Lung (tissue), 12 donors: Measurements from ENCODE around the gene SIDT2. TPM values are rescaled to one million over a fixed set of nuclear protein-coding genes. Genes with fewer than 3 reads are reported as not detected.
A peak's percentile ranks its signal among the peaks of the same experiment; 100 is the strongest.
"Not testable (repeated sequence)": the region's sequence is repeated elsewhere in the genome, so short reads cannot be mapped to it uniquely, and the experiment has no call there.

Source experiments
- ATAC-seq: fragments of 200-7000 bp; cut with Tn5 transposase; one replicate; pipeline ENCODE4 v1.9.1; 2020; ENCODE audit warnings: moderate number of reproducible peaks; ENCODE audit not compliant: insufficient read depth, low FRiP score
- DNase-seq, 3 donors: peaks; one replicate each; pipeline ENCODE4 v3.0.0-alpha.2; 2013 to 2017
- H3K27ac ChIP-seq, 2 donors: one replicate each; pipeline ENCODE4 v1.5.1; 2013; ENCODE audit warnings: mild to moderate bottlenecking in 2 of 2, moderate library complexity in 2 of 2, control low read depth in 1 of 2, inconsistent platforms in 1 of 2, low read depth in 1 of 2, low read length in 1 of 2
- H3K27me3 ChIP-seq, 3 donors: one replicate each; pipeline ENCODE4 v1.5.1; 2013; ENCODE audit warnings: low read length in 2 of 3; ENCODE audit not compliant: control insufficient read depth in 3 of 3, insufficient read depth in 3 of 3
- H3K36me3 ChIP-seq, 4 donors: one replicate each; pipeline ENCODE4 v1.5.1; 2013; ENCODE audit warnings: low read length in 4 of 4, mild to moderate bottlenecking in 1 of 4, moderate library complexity in 1 of 4; ENCODE audit not compliant: control insufficient read depth in 4 of 4, insufficient read depth in 4 of 4
- H3K4me1 ChIP-seq, 5 donors: one replicate each; pipeline ENCODE4 v1.5.1; 2013; ENCODE audit warnings: low read length in 5 of 5, mild to moderate bottlenecking in 2 of 5, moderate library complexity in 1 of 5; ENCODE audit not compliant: control insufficient read depth in 5 of 5, insufficient read depth in 5 of 5
- H3K4me3 ChIP-seq: one replicate; pipeline ENCODE4 v1.5.1; 2013; ENCODE audit warnings: mild to moderate bottlenecking, control low read depth, moderate library complexity
- H3K9ac ChIP-seq, 2 donors: one replicate each; pipeline ENCODE4 v1.5.1; 2013; ENCODE audit warnings: low read length in 2 of 2, control low read depth in 1 of 2; ENCODE audit not compliant: insufficient read depth in 1 of 2
- H3K9me3 ChIP-seq, 4 donors: one replicate each; pipeline ENCODE4 v1.5.1; 2013; ENCODE audit warnings: low read length in 3 of 4, mild to moderate bottlenecking in 1 of 4, moderate library complexity in 1 of 4; ENCODE audit not compliant: control insufficient read depth in 4 of 4, insufficient read depth in 3 of 4
- WGBS, 2 donors: extraction: QIAGEN DNeasy Blood & Tissue Kit; methylation state at CpG; one replicate each; pipeline ENCODE4 v1.1.7; 2013; 5-methylcytosine and 5-hydroxymethylcytosine counted together
- polyA plus RNA-seq, 2 donors: library from polyadenylated mRNA; stranded (reverse); fragments of 200-250 nt; gene quantifications; one replicate each; pipeline ENCODE4 v1.2.1, GENCODE V29; 2013
- total RNA-seq, 2 donors: library from RNA; depleted of rRNA in 1 of 2; stranded (reverse); fragments of >200 nt in 1 of 2; gene quantifications; one replicate each; pipeline ENCODE4 v1.2.1, GENCODE V29; 2014 to 2021
- TF ChIP-seq, protein P1 (sequence below): IDR thresholded peaks from 2 replicates; pipeline ENCODE4 v1.5.1; 2012; ENCODE audit warnings: mild to moderate bottlenecking; ENCODE audit errors: control extremely low read depth, extremely low read depth
- donor health status: control.
- donor health status: control.
- donor health status: Bipolar disorder and iron deficiency.
- donor health status: healthy.
- donor health status: DM: yes; HTN: yes; CAD: no.

The SIDT2 gene
- total and polyA plus RNA-seq, 4 donors = 25.4 to 84.8 (median 38.4) TPM

DNA sequence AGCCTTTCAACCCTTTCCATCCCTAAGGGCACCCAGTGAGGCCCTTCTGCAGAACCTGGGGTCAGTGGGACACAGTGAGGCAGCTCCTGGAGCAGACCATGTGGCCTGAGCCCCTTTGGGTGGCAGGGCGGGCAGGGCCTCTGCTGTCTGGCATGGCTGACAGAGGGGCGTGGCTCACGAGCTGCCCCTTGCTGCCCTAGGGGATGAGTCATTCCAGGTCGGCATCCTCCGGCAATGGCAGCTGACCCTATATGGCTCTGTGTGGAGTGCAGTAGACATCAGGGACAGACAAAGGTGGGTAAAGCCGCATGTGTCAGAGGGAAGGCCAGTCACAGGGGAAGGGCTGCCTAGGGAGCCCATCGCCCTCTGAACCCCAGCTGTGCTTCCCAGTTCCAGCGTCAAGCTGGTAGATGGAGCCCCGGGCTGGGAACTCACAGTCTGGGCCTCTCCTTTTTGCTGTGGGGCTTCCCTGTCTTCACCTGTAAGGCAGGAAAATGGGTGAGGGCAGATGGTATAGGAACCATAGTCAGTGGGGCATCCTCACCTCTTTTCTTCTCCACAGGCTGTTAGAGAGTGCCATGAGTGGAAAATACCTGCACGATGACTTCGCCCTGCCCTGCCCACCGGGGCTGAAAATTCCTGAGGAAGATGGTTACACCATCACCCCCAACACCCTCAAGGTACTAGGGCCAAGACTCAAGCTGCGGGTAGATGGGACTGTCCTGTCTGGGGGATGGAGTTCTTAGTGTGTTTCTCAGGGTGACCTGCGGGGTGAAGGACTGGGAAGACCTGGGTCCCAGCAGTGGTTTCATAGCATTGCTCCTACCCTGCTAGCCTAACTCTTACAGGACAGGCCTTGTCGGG is 41.1 kb upstream of the SIDT2 start:
- H3K9me3 ChIP-seq, H3K4me3 ChIP-seq, H3K4me1 ChIP-seq, H3K27me3 ChIP-seq, H3K27ac ChIP-seq, DNase-seq, H3K36me3 ChIP-seq, H3K9ac ChIP-seq, ATAC-seq: not testable (repeated sequence)
- WGBS, 2 donors = 80% methylated on average over 1 of the region's 15 CpGs; no CpG with 5 or more reads in 1 of the 2 donors

DNA sequence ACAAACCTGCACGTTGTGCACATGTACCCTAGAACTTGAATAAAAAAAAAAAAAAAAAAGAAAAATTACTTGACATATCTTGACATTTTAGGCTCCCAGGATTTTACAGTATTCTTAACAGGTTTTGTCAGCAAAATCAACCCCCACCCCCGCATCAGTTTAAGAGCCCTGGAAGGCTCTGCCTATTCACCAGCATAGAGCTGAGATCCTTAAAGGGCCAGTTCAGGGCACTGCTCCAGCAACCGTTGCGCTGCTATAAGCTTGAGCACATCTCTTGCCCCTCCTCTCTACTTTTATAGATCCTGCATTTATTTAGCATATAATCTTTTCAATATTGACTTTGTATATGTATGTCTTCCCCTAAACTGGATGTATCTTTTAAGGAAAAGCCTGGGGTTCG is 35.2 kb upstream of the SIDT2 start:
- Histone ChIP-seq H3K9me3 (no peaks in the 10 kb centered on the region), H3K36me3 (peaks cover 0 to 6% (median 5%) of the 10 kb centered on the region in 4 donors), H3K4me3 (peak overlapping the region; percentile 91), H3K27ac (peak overlapping the region; percentile 48 to 83), H3K4me1 (peaks cover 0 to 16% (median 3%) of the 10 kb centered on the region in 5 donors), H3K9ac (peak overlapping the region in 1 of 2 donors; percentile 78), H3K27me3 (no peaks in the 10 kb centered on the region)
- 8 to 10% methylated on average over 5 of the region's 5 CpGs for WGBS, 2 donors
- DNase-seq (peak; percentile 52 to 81 (median 76)), ATAC-seq (peak; percentile 35)
- TF ChIP-seq, protein P1, sequence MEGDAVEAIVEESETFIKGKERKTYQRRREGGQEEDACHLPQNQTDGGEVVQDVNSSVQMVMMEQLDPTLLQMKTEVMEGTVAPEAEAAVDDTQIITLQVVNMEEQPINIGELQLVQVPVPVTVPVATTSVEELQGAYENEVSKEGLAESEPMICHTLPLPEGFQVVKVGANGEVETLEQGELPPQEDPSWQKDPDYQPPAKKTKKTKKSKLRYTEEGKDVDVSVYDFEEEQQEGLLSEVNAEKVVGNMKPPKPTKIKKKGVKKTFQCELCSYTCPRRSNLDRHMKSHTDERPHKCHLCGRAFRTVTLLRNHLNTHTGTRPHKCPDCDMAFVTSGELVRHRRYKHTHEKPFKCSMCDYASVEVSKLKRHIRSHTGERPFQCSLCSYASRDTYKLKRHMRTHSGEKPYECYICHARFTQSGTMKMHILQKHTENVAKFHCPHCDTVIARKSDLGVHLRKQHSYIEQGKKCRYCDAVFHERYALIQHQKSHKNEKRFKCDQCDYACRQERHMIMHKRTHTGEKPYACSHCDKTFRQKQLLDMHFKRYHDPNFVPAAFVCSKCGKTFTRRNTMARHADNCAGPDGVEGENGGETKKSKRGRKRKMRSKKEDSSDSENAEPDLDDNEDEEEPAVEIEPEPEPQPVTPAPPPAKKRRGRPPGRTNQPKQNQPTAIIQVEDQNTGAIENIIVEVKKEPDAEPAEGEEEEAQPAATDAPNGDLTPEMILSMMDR = no peak

DNA sequence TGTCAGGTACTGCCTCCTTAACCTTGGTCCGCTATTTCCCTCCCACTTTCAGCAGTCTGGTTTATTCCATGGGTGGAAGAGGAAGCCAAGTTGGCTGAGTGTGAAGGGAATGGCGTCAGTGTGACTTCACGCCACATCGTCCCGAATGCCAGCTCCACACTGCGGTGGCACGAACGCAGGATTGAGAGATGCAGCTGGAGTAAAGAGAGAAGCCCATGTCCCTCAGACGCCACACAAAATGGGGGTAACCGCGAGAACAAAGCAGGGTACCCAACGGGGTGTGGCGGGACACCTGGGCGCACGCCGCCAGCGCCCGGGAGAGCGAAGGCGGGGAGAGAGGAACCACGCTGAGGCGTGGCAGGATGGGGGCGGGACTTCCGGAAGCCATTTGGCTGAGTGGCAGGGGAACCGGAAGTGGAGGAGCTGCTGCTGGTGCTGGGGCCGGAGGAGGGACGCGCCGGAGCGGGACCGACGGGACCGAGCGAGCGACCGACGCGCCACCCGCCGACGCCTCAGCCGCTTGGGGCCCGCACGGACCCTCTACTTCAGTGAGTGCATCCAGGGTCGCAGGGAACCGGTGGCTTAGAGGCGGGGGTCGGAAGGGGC is 34.6 kb upstream of the SIDT2 start, which contains the start of gene PAFAH1B2:
Gene PAFAH1B2, plus strand, starts transcription at position 417 of the 606 bp plus-strand sequence. CDS start 8,161 bp downstream, outside the sequence.
- Histone ChIP-seq H3K9me3 (no peaks in the 10 kb centered on the region), H3K27ac (peak within 1 kb of the TSS; percentile 91 to 92), H3K4me1 (peaks cover 0 to 16% (median 3%) of the 10 kb centered on the region in 5 donors), H3K4me3 (peak within 1 kb of the TSS; percentile 91), H3K36me3 (peaks cover 0 to 6% (median 5%) of the 10 kb centered on the region in 4 donors), H3K9ac (peak within 1 kb of the TSS; percentile 82 to 86), H3K27me3 (no peaks in the 10 kb centered on the region)
- DNase-seq (peak; percentile 96 to 97 (median 96)), ATAC-seq (peak; percentile 94)
- TF ChIP-seq, protein P1 = no peak
- 0 to 1% methylated on average over 40 to 48 of the region's 48 CpGs for WGBS, 2 donors
